ENCODE measurements around the gene SRGN.

Gene SRGN

DNA sequence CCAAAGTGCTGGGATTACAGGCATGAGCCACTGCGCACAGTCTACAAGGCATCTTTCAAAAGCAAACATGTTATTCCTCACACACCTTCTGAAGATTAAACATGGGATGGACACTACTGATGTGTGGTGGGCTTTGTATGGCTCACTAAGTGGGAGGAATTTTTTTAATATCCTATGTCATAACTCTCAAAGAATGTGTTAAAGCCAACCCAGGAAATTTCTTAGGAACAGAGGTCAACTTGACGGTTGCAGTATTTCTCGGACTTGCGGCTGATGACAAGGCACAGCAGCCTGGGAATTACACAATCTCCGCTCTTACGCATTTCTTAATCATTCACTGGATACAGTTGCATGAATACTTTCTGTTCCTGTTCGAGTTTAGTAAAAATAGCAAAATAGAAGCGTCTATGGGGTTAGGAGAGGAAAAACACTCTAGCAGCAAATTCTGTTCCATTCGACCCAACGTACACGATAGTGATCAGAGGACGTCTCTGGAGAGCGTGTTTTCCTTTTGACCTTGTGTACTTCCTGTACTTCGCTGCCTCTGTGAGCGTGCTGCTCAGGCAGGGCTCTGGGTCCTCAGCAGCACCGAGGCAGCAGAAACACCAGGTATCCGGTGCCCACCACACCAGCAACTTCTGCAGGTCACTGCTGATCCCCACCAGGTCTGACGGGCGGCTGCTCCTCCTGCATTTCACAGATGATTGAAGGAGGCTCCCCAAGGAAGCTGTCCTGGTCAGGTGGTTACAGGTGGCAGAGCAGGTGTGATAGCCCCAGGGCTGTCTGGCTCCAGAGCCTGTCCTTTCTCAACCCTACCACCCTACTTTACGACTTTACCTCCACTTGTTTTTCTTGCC, 26.4 kb upstream of the SRGN start:
- peak overlapping the region; percentile 40 for H3K4me3 ChIP-seq (ENCODE audit: low read depth, low read length)
- TF ChIP-seq, protein P1, sequence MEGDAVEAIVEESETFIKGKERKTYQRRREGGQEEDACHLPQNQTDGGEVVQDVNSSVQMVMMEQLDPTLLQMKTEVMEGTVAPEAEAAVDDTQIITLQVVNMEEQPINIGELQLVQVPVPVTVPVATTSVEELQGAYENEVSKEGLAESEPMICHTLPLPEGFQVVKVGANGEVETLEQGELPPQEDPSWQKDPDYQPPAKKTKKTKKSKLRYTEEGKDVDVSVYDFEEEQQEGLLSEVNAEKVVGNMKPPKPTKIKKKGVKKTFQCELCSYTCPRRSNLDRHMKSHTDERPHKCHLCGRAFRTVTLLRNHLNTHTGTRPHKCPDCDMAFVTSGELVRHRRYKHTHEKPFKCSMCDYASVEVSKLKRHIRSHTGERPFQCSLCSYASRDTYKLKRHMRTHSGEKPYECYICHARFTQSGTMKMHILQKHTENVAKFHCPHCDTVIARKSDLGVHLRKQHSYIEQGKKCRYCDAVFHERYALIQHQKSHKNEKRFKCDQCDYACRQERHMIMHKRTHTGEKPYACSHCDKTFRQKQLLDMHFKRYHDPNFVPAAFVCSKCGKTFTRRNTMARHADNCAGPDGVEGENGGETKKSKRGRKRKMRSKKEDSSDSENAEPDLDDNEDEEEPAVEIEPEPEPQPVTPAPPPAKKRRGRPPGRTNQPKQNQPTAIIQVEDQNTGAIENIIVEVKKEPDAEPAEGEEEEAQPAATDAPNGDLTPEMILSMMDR (conservative IDR thresholded peaks at IDR 0.05; ENCODE audit: low read depth, low read length), result no peak
- DNase-seq (ENCODE audit: low read depth), result peak; percentile 100

DNA sequence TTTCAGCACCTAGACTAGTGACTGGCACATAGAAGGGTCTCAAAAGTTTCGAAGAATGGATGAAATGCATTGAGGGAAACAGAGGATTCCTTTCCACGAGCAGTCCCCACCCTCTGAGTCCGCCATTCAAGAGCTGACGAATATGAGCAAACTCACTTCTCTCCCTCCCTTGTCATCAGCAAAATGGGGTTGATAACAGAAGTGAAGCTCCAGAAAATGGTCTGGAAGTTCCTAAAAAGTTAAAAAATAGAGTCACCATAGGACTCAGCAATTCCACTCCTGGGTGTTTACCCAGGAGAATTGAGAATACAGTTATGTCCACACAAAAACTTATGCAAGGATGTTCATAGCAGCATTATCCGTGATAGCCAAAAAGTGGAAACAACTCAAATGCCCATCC, 25.0 kb upstream of the SRGN start:
- DNase-seq (ENCODE audit: low read depth), result no peak
- no peak overlapping the region for H3K4me3 ChIP-seq (ENCODE audit: low read depth, low read length)
- TF ChIP-seq, protein P1 (conservative IDR thresholded peaks at IDR 0.05; ENCODE audit: low read depth, low read length), result no peak

DNA sequence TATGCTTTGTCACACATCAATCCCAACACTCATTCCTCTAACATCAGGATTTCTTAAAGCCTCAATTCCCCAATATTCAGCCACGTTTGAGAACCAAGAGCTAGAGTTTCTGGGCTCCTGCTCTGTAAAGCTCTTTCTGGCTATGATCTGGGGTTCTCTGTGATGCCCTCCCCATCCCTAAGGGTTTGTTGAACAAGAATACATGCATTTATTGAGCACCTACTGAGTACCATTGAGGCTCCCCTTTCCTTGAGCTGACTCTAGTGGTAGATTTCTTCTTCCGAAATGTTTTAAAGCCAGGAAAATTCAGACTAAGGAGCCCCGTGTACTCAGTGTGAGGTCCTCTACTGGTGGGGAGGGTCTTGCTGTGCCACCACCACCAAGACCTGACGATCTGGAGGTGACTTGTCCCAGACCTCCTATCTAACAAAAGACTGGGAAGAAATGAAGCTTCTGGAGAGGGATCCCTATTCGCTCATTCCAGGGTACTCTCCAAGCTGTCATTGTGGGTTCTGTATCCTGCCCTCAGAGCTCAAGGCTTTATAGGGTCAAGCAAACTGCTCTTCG, 23.1 kb upstream of the SRGN start:
- TF ChIP-seq, protein P1 (conservative IDR thresholded peaks at IDR 0.05; ENCODE audit: low read depth, low read length), result no peak
- peak; percentile 39 for DNase-seq (ENCODE audit: low read depth)
- no peak overlapping the region for H3K4me3 ChIP-seq (ENCODE audit: low read depth, low read length)

DNA sequence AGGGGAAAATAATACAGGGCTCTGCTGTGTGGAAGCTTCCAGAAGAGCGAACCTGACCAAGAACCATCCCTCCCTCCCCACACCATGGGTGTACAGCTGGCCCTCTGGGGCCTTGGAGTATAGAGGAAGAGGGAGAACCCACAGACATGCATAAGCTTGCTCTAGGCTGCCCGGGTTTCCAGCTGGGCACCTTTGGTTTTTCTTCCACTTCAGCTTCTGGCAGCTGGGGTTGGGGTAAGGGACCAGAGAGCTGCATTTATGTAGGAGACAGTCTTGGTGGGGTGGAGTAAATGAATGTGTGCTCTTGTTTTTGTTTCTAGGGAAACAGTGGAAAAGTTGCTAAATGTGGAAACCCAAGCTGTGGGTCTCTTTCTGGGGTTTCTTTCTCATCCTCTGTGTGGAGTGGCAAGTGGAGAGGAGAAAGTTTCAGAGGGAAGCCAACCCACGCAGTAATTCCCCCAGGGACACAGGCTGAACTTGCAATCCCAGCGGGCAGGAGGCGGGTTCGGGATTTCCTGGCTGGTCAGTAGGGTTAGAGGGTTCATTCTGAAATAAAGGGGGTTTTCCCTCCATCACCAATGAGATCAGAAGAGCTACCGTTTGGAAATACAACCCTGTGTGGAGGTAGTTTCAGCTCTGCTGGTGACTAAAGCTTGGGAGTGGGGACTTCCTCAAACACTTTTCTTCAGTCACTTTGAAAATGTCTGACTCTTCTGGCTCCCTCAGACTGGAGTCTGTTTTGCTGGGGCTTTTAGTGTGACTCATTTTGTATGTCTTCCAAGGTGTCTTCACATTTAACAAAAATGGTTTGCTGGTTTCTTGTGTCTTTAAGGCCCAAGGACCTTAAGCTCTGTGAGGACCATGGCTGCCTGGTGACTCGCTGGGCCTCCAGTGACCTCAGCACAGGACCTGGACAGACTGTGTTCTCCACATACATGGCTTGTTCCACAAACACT, 22.2 kb upstream of the SRGN start:
- DNase-seq (ENCODE audit: low read depth), result peak; percentile 92
- no peak overlapping the region for H3K4me3 ChIP-seq (ENCODE audit: low read depth, low read length)
- TF ChIP-seq, protein P1 (conservative IDR thresholded peaks at IDR 0.05; ENCODE audit: low read depth, low read length), result no peak

DNA sequence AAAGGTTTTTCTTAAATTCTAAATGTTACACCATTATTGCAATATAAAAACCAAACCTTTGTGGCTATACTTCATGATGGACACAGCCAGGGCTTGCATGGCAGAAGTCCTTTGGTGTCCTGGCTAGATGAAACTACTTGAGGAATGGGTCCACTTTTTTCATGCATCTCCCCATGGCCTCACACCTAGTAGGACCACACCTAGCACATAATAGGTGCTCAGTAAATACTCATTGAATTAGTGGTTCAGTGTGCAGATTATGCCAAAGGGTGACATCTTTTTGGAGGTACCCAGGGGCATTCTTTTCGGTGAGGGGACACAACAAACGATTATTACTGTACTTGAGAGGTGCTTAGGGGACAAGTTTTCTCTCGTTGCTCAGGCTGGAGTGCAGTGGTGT, 20.7 kb upstream of the SRGN start:
- TF ChIP-seq, protein P1 (conservative IDR thresholded peaks at IDR 0.05; ENCODE audit: low read depth, low read length), result no peak
- no peak for DNase-seq (ENCODE audit: low read depth)
- no peak overlapping the region for H3K4me3 ChIP-seq (ENCODE audit: low read depth, low read length)

DNA sequence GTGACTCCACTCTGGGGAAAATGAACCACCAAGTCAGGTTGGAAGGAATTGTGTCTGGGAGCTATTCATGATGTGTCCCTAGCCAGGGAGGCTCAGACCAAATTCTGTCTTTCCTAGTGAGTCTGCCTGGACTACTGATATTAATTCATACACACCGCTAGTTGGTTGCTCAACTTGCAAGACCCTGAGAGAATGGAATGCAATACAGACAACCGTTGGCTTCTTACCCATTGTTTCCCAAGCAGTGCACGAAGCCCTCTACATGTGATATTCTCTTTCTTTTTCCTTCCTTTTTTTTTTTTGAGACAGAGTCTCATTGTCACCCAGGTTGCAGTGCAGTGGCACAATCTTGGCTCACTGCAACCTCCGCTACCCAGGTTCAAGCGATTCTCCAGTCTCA, 19.4 kb upstream of the SRGN start:
- no peak overlapping the region for H3K4me3 ChIP-seq (ENCODE audit: low read depth, low read length)
- TF ChIP-seq, protein P1 (conservative IDR thresholded peaks at IDR 0.05; ENCODE audit: low read depth, low read length), result no peak
- DNase-seq (ENCODE audit: low read depth), result peak; percentile 71

Data from choroid plexus epithelial cell (primary cell).